ENCODE measurements around the gene MYL12A.

- TF ChIP-seq POLR2A (IDR thresholded peaks at IDR 0.05), result no peak
- TF ChIP-seq, protein P1, sequence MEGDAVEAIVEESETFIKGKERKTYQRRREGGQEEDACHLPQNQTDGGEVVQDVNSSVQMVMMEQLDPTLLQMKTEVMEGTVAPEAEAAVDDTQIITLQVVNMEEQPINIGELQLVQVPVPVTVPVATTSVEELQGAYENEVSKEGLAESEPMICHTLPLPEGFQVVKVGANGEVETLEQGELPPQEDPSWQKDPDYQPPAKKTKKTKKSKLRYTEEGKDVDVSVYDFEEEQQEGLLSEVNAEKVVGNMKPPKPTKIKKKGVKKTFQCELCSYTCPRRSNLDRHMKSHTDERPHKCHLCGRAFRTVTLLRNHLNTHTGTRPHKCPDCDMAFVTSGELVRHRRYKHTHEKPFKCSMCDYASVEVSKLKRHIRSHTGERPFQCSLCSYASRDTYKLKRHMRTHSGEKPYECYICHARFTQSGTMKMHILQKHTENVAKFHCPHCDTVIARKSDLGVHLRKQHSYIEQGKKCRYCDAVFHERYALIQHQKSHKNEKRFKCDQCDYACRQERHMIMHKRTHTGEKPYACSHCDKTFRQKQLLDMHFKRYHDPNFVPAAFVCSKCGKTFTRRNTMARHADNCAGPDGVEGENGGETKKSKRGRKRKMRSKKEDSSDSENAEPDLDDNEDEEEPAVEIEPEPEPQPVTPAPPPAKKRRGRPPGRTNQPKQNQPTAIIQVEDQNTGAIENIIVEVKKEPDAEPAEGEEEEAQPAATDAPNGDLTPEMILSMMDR (IDR thresholded peaks at IDR 0.05), result no peak
Observed at GRCh38 chr18:3218819-3219218, 28.8 kb upstream of the MYL12A start.

All from heart left ventricle (tissue), 13 donors.